ENCODE data around the gene PRDM11. TPM values are rescaled to one million over a fixed set of nuclear protein-coding genes. Genes with fewer than 3 reads are reported as not detected.

PRDM11 gene
- total RNA-seq, 1 experiment from 2014 or later: 8.1 TPM

DNA sequence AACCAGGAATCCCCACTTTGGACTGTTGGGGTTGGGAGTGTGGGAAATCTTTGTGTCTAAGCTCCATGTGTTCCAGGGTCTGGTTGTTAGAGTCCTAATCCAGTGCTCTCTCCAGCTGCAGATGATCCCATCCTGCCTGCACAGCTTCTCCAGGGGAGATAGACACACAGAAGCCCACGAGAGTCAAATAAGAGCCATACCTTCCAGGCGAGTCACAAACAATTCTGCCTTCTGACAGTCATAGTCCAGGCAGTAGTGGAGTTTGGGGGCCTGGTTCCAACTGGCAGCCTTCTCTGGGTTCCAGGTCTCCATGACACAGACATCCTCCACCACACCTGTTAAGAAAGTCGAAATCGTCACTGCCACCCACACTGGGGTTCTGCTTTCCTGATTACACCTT, 107.6 kb downstream of the PRDM11 start:
- Mint-ChIP-seq H3K36me3 (ENCODE audit: insufficient read depth, unreplicated experiment) (no peaks in the 10 kb centered on the region), H3K4me3 (ENCODE audit: low read depth, unreplicated experiment) (no peak overlapping the region), H3K27me3 (ENCODE audit: unreplicated experiment) (no peaks in the 10 kb centered on the region), H3K4me1 (ENCODE audit: low read depth, unreplicated experiment) (peaks cover 11% of the 10 kb centered on the region), H3K9me3 (ENCODE audit: low read depth, unreplicated experiment) (no peaks in the 10 kb centered on the region), H3K27ac (ENCODE audit: unreplicated experiment) (no peak overlapping the region)
- CTCF ChIA-PET: no interaction called here
- no TSS peak for BruUV-seq (replicated peaks)
- TF ChIP-seq CTCF (IDR thresholded peaks at IDR 0.05; ENCODE audit: unreplicated experiment): no peak
- no peak for DNase-seq
- intact Hi-C loops (cut with micrococcal nuclease; ENCODE audit: unreplicated experiment): no loop called here

- peaks cover 54% of the 10 kb centered on the region for H3K4me1 Mint-ChIP-seq (ENCODE audit: low read depth, unreplicated experiment)
- no TSS peak for BruUV-seq (replicated peaks)
- H3K36me3 Mint-ChIP-seq (ENCODE audit: insufficient read depth, unreplicated experiment): no peaks in the 10 kb centered on the region
- no peak for DNase-seq
- intact Hi-C loops (cut with micrococcal nuclease; ENCODE audit: unreplicated experiment): no loop called here
- no peaks in the 10 kb centered on the region for H3K9me3 Mint-ChIP-seq (ENCODE audit: low read depth, unreplicated experiment)
- no peaks in the 10 kb centered on the region for H3K27me3 Mint-ChIP-seq (ENCODE audit: unreplicated experiment)
- H3K4me3 Mint-ChIP-seq (ENCODE audit: low read depth, unreplicated experiment): no peak overlapping the region
- no peak for TF ChIP-seq CTCF (IDR thresholded peaks at IDR 0.05; ENCODE audit: unreplicated experiment)
- H3K27ac Mint-ChIP-seq (ENCODE audit: unreplicated experiment): peak overlapping the region; percentile 50
- CTCF ChIA-PET: interaction anchor here (1.2 kb wide), 1 partner anchor 9 kb away, joined by 3 read pairs; no protein-coding TSS in a partner anchor
These were observed 112.6 kb downstream of the PRDM11 start for GRCh38 chr11:45258982-45259530.

DNA sequence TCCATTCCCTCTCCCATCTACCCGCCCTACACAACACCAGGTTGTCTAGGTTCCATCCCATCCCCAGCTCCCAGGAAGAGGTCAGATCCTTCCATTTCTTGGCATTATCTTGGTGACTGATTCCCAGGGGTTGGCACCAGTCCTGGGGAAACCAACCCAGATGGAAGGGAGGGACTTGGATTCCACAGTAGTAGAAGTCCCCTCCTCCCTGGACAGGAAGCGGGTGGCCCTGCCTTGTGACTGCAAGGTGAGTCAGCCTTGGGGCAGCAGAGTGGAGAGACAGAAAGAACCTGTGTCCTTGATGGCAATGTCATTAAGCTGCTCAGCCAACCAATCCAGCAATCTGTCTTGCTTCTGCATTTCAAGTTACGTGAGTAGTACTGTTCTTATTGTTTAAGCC, 113.2 kb downstream of the PRDM11 start:
- TF ChIP-seq CTCF (IDR thresholded peaks at IDR 0.05; ENCODE audit: unreplicated experiment): no peak
- intact Hi-C loops (cut with micrococcal nuclease; ENCODE audit: unreplicated experiment): no loop called here
- CTCF ChIA-PET: interaction anchor here (0.6 to 1.2 kb wide), 7 partner anchors 9 to 512 kb away, joined by 3 to 5 read pairs (median 3); no protein-coding TSS in a partner anchor
- Mint-ChIP-seq H3K4me1 (ENCODE audit: low read depth, unreplicated experiment) (peaks cover 59% of the 10 kb centered on the region), H3K4me3 (ENCODE audit: low read depth, unreplicated experiment) (no peak overlapping the region), H3K9me3 (ENCODE audit: low read depth, unreplicated experiment) (no peaks in the 10 kb centered on the region), H3K27ac (ENCODE audit: unreplicated experiment) (peak overlapping the region; percentile 50), H3K36me3 (ENCODE audit: insufficient read depth, unreplicated experiment) (peaks cover 5% of the 10 kb centered on the region), H3K27me3 (ENCODE audit: unreplicated experiment) (no peaks in the 10 kb centered on the region)
- no TSS peak for BruUV-seq (replicated peaks)
- DNase-seq: peak; percentile 85

GRCh38 chr11:45260071-45260470, 113.6 kb downstream of the PRDM11 start:
- BruUV-seq (replicated peaks): TSS peak; percentile 63
- intact Hi-C loops (cut with micrococcal nuclease; ENCODE audit: unreplicated experiment): no loop called here
- Mint-ChIP-seq H3K27me3 (ENCODE audit: unreplicated experiment) (no peaks in the 10 kb centered on the region), H3K9me3 (ENCODE audit: low read depth, unreplicated experiment) (no peaks in the 10 kb centered on the region), H3K36me3 (ENCODE audit: insufficient read depth, unreplicated experiment) (peaks cover 9% of the 10 kb centered on the region), H3K27ac (ENCODE audit: unreplicated experiment) (peak overlapping the region; percentile 50), H3K4me1 (ENCODE audit: low read depth, unreplicated experiment) (peaks cover 64% of the 10 kb centered on the region), H3K4me3 (ENCODE audit: low read depth, unreplicated experiment) (no peak overlapping the region)
- CTCF ChIA-PET: interaction anchor here (0.6 to 1.2 kb wide), 7 partner anchors 8 to 512 kb away, joined by 3 to 5 read pairs (median 3); no protein-coding TSS in a partner anchor
- no peak for TF ChIP-seq CTCF (IDR thresholded peaks at IDR 0.05; ENCODE audit: unreplicated experiment)
- DNase-seq: no peak
